RKO (cell line): ENCODE data around the gene CLN5.
A peak's percentile ranks its signal among the peaks of the same experiment; 100 is the strongest.
"Not testable (repeated sequence)": the region's sequence is repeated elsewhere in the genome, so short reads cannot be mapped to it uniquely, and the experiment has no call there.

Experiments used
- DNase-seq: peaks from one replicate; pipeline ENCODE4 v3.0.0-alpha.2; 2016; ENCODE audit warnings: low spot score

The CLN5 gene

DNA sequence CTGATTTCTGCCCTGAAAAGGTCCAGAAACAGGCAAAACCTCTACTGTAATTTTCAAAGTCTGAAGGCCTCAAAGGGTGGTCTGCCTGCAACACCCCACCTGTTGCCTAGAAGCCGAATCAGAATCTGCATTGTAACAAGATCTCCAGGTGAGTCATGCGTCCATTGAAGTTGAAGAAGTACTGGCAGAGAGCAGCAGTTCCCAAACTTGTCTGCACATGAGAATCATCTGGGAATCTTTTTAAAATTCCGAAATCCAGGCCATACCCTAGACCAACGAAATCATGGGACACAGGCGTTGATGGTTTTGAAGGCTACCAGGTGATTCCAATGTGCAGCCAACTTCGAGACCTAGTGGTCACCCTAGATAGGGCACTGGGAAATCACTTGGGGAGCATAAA, 16.0 kb upstream of the CLN5 start:
- DNase-seq, result no peak

DNA sequence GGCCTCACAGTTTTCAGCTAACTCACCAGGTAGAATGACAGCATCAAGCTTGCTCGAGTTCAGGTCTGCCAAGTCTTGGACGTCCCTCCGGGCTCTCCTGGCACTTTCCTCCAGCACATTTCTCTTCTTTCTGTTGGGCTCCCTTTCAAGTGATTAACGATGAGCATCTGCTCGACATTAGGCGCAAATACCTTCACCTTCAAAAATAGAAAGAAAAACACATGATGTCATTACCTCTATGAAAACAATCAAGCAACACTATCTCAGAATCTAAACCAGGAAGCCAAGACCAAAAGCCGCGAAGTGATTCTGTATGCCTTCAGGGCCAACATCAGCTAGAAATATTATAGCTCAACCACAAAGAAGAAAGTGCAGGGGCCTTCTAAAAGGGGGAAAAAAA, 15.4 kb upstream of the CLN5 start:
- no peak for DNase-seq

DNA sequence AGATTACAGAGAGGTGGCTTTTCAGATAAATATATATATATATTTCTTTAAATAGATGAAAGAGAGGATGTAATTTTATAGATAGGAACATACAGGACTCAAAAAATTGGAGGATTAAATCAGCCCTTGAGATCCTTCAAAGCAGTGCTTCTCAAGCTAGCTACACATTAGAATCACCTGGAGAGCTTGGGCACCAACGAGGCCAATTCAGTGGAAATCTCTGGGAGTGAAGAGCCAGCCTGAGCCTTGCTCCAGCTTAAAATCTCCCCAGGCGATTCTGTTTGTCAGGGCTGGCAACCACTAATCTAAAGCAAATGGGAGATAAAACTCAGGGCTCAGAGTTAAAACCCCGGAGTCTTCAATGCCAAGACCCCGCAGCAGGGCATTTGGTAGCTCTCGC, 15.0 kb upstream of the CLN5 start:
- DNase-seq, result no peak

DNA sequence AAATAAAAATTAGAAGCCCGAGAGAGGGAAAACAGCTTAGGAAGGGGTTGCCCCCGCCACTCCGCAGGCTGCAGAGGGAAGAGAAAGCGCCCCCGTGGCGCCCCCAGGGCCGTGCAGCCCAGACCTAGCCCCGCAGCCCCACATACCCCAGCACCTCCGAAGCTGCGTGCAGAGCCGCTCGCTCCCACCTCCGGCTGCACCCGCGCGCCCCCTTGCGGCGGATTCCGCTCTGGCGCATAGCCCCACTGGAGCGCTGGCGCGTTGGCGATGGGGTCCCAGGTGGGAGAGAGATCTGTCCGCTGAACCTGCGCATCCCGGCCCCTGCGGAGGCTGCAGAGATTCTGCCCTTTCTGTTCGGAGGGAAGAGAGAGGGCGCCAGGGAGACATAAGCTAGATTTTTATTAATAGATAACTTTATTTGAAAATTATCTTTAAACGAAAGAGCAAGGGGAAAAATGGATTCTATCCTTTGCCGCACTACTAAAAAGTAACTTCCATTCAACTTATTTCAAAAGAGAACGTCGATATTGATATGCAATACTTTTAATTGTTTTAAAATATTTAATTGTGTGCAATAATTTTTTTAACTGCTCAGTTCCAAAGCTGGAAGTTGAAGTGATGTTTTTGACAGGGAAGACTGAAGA, 11.7 kb upstream of the CLN5 start:
- no peak for DNase-seq

DNA sequence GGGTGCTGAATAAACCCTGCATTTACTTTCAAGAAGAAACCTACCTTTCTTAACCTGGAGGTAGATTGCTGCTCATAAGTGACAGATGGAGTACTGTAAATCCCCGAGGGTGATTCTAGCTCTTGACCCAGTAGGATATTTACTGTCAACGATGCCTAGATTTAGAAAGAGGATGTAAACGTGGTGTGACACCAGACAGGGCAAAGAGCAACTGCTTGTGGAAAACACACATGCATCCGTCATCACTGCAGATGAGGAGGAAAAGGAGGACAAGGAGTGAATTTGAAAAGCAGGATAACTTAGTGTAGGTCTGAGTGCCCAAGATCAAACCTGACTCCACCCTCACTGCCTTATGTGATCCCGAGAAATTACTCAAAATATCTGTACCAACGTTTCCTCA, 9.8 kb upstream of the CLN5 start:
- no peak for DNase-seq

DNA sequence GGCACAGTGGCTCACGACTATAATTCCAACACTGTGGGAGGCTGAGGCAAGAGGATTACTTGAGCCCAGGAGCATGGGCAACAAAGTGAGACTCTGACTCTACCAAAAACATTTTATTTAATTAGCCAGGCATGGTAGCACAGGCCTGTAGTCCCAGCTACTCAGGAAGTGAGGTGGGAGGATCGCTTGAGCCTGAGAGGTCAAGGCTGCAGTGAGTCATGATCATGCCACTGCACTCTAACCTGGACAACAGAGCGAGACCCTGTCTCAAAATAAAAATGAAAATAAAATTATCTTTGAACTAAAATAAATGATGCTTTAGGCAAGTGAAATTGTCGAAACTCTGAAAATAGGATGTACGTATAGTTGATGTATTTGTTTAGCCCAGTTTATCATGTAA, 8.2 kb upstream of the CLN5 start:
- no peak for DNase-seq

DNA sequence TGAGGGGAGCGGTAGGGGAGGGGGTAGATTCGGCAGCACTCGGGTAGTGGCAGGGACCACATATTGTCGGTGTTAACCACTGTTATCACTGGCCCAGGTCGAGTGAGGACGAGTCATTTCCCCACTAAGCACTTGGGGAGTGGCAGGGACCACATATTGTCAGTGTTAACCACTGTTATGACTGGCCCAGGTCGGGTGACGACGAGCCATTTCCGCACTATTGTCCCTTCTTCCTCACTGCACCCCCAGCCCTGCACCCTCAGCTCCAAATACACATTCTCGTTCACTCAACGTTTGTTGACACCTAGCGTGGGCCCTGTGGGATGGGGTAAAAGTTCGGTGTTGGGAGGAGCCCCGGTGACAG, 467 bp upstream of the CLN5 start:
- DNase-seq, result peak; percentile 41

DNA sequence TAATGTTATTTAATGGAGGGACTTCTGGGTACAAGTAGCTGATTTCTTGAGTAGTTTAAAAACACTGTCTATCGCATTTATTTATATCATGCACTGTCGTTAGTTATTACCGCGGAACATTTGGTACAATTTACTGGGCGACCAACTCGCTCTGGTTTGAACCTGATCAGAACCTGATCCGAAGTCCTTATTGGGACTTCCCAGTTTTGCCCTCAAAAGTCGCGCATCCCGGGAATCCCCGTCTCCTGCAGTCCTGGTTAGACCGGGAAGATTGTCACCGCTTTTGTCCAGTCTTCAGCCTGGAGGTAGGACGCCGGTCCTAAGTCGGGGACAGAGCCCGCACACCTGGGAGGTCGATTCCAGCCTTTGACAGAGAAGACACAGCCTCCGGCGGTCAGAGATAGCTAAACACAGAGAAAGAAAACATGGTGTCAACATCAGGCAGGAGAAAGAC, 694 bp downstream of the CLN5 start:
- DNase-seq, result peak; percentile 53

DNA sequence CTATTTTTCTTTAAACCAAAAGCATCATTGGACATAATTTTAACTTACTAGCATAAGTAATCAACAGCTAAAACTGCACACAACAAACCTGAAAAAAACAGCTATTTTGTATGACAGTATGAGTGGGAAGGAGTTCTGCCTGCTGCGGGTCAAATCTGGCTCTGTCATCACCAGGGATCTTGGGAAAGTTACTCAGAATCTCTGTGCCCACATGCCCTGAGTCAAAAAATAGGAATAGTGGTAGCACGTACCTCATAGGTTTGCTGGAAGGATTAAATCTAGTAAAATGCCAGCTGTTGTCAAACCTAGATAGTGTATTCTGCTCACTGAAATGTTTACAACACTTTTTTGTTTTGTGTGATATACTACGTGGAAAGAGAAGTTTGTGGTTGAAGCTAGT, 1.1 kb downstream of the CLN5 start:
- DNase-seq, result peak; percentile 77

DNA sequence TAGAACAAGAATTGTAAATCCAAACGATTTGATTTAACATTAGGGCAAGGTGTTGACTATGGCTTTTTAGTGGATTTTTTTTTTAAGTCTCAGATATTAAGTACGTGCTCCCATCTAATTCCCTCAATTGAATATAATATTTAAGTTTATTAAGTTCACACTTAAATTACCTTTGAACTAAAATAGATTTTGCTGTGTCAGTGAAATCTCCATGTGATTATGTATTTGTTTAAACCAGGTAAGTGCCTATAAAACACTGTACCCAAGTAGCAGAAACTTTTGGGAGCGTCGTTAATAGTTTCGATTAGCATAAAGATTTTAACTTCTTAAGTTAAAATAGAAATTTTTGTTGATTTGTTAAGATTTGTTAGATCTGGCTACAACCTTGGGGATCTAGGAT, 1.6 kb downstream of the CLN5 start:
- DNase-seq, result no peak

DNA sequence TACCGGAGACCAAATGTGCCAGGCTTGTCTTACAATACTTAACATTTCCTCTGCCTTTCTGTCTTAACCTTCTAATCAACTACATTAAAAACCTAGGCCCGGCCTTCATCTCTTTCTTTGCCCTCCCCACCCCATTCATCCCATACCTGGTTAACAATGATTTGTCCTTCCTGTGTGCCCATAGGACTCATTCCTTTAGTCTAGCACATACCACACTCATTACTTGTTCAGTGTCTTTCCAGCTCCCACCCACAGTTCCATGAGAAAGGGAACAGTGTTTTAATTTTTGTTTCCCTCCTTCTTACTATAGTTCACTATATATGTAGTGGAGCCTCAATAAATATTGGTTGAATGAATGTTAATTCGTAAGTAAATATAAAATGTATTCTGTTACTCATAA, 2.4 kb downstream of the CLN5 start:
- DNase-seq, result peak; percentile 32

DNA sequence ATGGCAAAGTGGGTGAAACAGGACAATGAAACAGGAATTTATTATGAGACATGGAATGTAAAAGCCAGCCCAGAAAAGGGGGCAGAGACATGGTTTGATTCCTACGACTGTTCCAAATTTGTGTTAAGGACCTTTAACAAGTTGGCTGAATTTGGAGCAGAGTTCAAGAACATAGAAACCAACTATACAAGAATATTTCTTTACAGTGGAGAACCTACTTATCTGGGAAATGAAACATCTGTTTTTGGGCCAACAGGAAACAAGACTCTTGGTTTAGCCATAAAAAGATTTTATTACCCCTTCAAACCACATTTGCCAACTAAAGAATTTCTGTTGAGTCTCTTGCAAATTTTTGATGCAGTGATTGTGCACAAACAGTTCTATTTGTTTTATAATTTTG, 8.6 kb downstream of the CLN5 start:
- no peak for DNase-seq

DNA sequence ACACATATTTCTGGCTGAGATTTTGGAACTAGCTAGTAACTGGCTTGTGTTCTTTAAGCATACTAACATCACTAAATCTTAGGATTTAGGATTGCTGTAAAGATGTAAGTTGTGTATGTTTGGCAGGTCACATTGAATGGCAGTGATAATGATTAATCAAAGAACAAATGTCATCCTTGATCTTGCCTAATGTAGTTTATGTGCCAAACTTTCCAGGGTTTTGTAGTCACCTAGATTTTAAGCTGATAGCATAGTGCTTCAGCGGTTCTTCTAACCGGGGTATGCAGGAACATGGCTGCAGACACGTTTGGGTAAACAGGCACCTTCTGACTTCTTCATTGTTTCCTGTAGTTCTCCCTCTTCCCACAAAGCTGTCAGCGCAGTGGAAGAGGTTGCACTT, 9.7 kb downstream of the CLN5 start:
- no peak for DNase-seq

DNA sequence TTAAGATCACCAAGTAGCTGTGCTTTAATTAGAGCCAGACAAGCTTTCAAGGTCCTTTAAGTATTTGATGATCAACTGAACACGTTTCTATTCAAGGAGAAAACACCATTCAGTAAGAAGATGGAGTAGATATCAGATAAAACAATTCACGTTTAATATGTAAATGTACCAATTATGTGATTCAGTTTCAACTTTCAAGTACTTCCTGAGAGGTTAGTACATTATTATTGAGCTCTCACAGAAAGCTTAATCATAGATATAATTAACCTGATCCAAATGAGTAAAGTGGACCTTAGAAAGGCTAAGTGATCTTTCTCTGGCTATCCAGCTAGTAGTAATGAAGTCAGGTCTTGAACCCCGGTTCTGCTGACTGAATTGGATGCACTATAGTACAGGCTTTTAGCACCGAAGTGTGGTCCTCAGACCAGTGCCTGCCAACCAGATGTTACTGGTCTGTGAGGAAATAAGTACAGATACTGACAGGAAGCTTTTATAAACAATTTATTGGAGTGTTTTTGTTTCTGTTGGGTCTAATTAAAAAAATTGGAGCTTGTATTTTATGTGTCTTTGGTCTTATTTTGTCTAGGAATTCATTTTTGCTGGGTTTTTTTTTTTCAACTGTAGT, 10.2 kb downstream of the CLN5 start:
- DNase-seq, result no peak

DNA sequence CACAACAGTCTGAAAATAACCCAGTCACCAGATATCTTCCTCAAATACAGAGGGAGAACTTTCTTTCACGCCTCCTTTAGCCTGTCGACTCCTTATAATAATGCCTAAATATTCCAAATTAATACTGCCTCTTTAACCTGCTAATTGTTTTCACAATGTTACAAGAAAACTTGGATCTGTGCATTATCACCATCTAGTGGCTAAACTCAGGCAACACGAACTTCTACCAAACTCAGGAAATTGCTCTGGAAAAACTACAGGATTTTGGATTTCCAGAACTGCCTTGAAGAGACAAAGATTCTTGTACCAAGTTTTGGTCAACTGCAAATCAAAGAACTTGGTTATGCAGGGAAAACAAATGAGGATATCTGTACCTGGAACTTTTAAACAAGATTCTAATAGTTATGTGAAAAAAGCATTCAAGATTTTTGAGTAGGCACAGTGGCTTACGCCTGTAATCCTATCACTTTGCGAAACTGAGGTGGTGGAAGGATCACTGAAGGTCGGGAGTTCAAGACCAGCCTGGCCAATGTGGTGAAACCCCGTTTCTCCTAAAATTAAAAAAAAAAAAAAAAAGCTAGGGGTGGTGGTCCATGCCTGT, 10.8 kb downstream of the CLN5 start:
- DNase-seq, result peak; percentile 73

DNA sequence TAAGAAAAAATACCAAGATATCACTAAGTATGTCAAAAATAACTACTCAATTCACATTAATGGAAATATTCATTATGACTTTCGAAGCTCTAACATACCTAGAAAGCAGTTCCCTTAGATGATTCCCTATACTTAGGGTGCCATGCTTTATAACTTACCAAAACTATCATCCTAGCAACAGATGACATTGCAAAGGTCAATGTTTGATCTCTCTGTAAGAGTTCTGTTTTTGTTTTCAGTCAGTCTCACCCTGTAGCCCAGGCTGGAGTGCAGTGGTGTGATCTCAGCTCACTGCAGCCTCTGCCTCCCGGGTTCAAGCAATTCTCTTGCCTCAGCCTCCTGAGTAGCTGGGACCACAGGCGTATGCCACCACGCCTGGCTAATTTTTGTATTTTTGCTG, 16.5 kb downstream of the CLN5 start:
- DNase-seq, result not testable (repeated sequence)

DNA sequence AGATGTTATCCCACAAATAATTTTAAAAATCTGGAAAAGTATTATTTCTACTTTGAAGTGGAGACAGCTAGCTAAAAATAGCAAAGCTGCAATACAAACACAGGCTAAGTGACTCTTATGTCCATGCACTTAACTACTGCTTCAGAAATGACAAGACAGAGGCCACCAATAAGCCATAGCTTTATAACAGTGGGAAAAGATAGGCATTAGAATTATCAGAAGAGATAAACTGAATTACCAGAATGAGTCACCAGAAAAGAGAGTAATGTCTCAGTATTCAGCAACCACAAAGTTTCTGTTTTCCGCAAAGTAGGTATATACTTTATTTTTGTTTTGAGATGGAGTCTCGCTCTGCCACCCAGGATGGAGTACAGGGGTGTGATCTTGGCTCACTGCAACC, 17.1 kb downstream of the CLN5 start:
- DNase-seq, result no peak

DNA sequence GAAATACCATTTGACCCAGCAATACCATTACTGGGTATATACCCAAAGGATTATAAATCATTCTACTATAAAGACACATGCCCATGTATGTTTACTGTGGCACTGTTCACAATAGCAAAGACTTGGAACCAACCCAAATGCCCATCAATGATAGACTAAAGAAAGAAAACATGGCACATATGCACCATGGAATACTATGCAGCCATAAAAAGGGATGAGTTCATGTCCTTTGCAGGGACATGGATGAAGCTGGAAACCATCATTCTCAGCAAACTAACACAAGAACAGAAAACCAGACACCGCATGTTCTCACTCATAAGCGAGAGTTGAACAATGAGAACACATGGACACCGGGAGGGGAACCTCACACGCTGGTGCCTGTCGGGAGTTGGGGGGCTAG, 17.8 kb downstream of the CLN5 start:
- DNase-seq, result not testable (repeated sequence)

DNA sequence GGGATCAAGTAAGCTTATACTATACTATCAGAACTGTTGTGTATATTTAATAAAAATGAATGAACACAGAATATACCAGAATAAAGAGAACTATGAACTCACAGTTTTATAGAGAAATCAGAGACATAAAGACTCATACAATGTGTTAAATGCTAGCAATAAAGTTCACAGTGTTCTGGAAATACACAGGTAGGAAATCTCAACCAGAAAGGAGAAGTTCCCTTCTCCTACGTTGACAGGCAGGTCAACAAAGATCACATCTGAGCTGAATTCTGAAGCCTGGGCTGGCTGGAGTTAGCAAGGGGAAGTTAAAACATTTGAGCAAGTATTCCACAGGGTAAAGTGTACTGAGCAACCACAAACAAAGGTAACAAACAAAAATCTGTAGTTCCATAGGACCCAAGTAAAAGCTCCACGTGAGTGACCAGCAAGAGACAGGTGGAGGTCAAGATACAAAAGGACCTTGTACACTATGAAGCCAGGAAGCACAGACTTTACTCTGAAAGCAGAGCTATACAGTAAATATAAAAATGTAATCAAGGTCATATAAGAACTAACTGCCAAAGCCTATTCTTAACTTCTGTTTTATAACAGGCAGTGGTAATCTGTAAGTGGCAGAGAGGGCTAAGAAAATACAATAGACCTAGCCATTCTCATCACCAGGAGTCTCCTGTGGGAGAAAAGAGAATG, 22.1 kb downstream of the CLN5 start:
- DNase-seq, result no peak

DNA sequence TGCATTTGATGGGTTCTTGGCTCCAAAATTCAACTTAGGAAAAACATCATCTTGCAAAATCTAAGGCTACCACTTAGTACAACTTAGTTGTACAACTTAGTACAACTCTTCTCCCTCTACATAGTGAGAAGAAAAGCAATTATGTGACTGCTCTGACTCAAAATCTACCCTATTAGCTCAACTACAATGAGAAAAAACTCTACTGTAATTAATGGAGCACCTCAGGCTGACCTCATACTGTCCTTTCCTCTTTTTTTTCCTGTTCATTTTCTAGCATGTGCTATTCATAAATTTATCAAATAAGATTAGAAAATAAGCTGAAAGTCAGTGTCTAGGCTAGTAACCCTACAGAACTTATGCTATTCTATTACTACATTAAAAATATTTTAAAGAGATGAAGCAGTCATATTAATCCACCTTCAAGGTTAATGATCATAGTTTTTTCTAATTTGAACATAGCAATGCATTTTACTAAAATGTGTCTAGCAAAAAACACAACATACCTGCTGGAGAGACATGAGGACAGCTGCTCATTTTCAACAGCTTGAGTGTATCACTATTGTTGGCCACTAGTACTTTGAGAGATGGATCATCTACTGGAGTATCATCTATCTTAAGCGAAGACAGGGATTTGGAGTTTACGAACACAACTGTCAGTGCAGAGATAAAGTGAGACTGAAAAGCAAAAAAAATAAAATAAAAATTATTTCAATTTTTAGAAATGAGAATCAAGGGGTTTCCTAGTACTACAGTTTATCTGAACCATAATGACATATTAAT, 23.2 kb downstream of the CLN5 start:
- no peak for DNase-seq

DNA sequence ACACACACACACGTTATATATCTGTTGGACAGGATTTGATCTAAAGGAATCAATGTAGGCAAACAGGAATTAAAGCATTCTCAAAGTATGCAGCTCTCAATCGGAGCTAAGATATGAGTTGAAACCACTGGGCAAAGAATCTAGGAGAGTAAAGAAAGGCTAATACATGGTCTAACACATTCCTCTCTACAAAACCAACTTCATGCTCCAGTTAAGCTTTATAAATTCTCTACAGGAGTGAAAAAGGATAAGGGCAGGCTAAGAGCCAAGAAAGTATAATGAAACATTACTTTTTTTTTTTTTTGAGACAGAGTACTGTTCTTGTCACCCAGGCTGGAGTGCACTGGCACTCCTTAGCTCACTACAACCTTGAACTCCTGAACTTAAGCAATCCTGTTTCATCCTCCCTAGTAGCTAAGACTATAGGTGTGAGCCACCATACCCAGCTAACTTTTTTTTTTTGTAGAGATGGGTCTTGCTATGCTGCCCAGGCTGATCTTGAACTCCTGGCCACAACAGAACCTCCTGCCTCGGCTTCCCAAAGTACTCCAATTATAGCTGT, 24.5 kb downstream of the CLN5 start:
- no peak for DNase-seq
